ENCODE measurements around the gene BANF2.

The BANF2 gene

GRCh38 chr20:17741220-17741619 is 41.5 kb downstream of the BANF2 start:
- H3K14ac ChIP-seq (ENCODE audit: low read length in 2 of 2), result no peak overlapping the region
- no peak overlapping the region for H3K23ac ChIP-seq (ENCODE audit: low read length in 2 of 2)
- no peak overlapping the region for H2AFZ ChIP-seq (ENCODE audit: low read depth, low read length)
- H2BK12ac ChIP-seq (ENCODE audit: low read length in 2 of 2), result no peak overlapping the region
- no peak overlapping the region for H4K91ac ChIP-seq (ENCODE audit: low read length)
- H3K4me1 ChIP-seq (ENCODE audit: control insufficient read depth, insufficient read depth, low read depth, low read length), result no peaks in the 10 kb centered on the region
- no peak overlapping the region for H3K18ac ChIP-seq (ENCODE audit: low read depth in 1 of 2, low read length in 2 of 2)
- no peak for DNase-seq
- H3K9ac ChIP-seq (ENCODE audit: low read length), result no peak overlapping the region
- no peaks in the 10 kb centered on the region for H3K79me1 ChIP-seq (replicated peaks; ENCODE audit: low read length, poor library complexity, severe bottlenecking)
- H3K4me3 ChIP-seq (ENCODE audit: insufficient read depth in 1 of 2, low read depth in 1 of 2, low read length in 2 of 2), result no peak overlapping the region
- H3K36me3 ChIP-seq (ENCODE audit: control insufficient read depth in 1 of 2, insufficient read depth in 2 of 2, low read depth in 1 of 2, low read length in 2 of 2), result no peaks in the 10 kb centered on the region
- H3K27ac ChIP-seq (ENCODE audit: low read length, poor library complexity, severe bottlenecking), result no peak overlapping the region
- H3K9me3 ChIP-seq (ENCODE audit: control insufficient read depth, low read length), result peaks cover 7% of the 10 kb centered on the region
- no peak overlapping the region for H2AK5ac ChIP-seq (ENCODE audit: low read length, severe bottlenecking)
- 94% methylated on average over 5 of the region's 5 CpGs for WGBS
- no peak overlapping the region for H2BK15ac ChIP-seq (ENCODE audit: low read depth, poor library complexity, severe bottlenecking)
- no peak overlapping the region for H2BK5ac ChIP-seq (ENCODE audit: low read depth, low read length, poor library complexity, severe bottlenecking)
- H4K8ac ChIP-seq (ENCODE audit: low read length), result no peak overlapping the region
- H2BK120ac ChIP-seq (ENCODE audit: low read depth, low read length), result no peak overlapping the region
- no peak overlapping the region for H3K4ac ChIP-seq (ENCODE audit: low read depth in 1 of 2, low read length in 2 of 2)
- no peak overlapping the region for H3K4me2 ChIP-seq (ENCODE audit: low read length, poor library complexity, severe bottlenecking)
- H3K27me3 ChIP-seq (ENCODE audit: control insufficient read depth in 1 of 2, insufficient read depth in 1 of 2, low read length in 2 of 2), result no peaks in the 10 kb centered on the region

DNA sequence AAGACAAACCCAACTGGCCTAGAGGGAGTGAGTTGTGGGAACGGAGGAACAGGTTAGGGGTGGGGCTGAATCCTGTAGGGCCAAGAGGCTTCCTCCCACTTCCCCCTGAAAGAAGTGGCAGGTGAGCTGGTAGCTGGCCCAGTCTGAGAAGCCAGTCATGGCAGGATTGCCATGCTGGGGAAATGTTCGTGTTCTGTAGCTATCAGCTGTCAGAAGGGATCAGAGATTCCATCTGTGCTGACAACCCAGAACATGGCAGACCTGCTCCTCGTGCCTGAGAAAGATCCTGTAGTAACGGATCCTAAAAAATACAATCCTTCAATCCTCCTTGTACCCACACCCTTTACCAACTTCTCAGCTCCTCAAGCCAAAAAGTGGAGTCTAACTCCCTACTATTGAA is 43.0 kb downstream of the BANF2 start:
- Histone ChIP-seq H3K14ac (ENCODE audit: low read length in 2 of 2) (no peak overlapping the region), H3K23ac (ENCODE audit: low read length in 2 of 2) (no peak overlapping the region), H4K8ac (ENCODE audit: low read length) (no peak overlapping the region), H3K36me3 (ENCODE audit: control insufficient read depth in 1 of 2, insufficient read depth in 2 of 2, low read depth in 1 of 2, low read length in 2 of 2) (no peaks in the 10 kb centered on the region), H3K4me2 (ENCODE audit: low read length, poor library complexity, severe bottlenecking) (no peak overlapping the region), H2AK5ac (ENCODE audit: low read length, severe bottlenecking) (no peak overlapping the region), H3K18ac (ENCODE audit: low read depth in 1 of 2, low read length in 2 of 2) (no peak overlapping the region), H4K91ac (ENCODE audit: low read length) (no peak overlapping the region), H3K27me3 (ENCODE audit: control insufficient read depth in 1 of 2, insufficient read depth in 1 of 2, low read length in 2 of 2) (no peaks in the 10 kb centered on the region), H3K9me3 (ENCODE audit: control insufficient read depth, low read length) (peaks cover 7% of the 10 kb centered on the region), H2AFZ (ENCODE audit: low read depth, low read length) (no peak overlapping the region), H3K4me3 (ENCODE audit: insufficient read depth in 1 of 2, low read depth in 1 of 2, low read length in 2 of 2) (no peak overlapping the region), H3K4me1 (ENCODE audit: control insufficient read depth, insufficient read depth, low read depth, low read length) (peaks cover 8% of the 10 kb centered on the region), H3K4ac (ENCODE audit: low read depth in 1 of 2, low read length in 2 of 2) (no peak overlapping the region), H3K27ac (ENCODE audit: low read length, poor library complexity, severe bottlenecking) (no peak overlapping the region), H2BK120ac (ENCODE audit: low read depth, low read length) (no peak overlapping the region), H2BK15ac (ENCODE audit: low read depth, poor library complexity, severe bottlenecking) (no peak overlapping the region), H3K79me1 (replicated peaks; ENCODE audit: low read length, poor library complexity, severe bottlenecking) (no peaks in the 10 kb centered on the region), H3K9ac (ENCODE audit: low read length) (no peak overlapping the region), H2BK12ac (ENCODE audit: low read length in 2 of 2) (no peak overlapping the region), H2BK5ac (ENCODE audit: low read depth, low read length, poor library complexity, severe bottlenecking) (no peak overlapping the region)
- 67% methylated on average over 4 of the region's 4 CpGs for WGBS
- no peak for DNase-seq

- Histone ChIP-seq H3K9me3 (ENCODE audit: control insufficient read depth, low read length) (peaks cover 2% of the 10 kb centered on the region), H4K91ac (ENCODE audit: low read length) (no peak overlapping the region), H2AK5ac (ENCODE audit: low read length, severe bottlenecking) (no peak overlapping the region), H3K14ac (ENCODE audit: low read length in 2 of 2) (no peak overlapping the region), H3K36me3 (ENCODE audit: control insufficient read depth in 1 of 2, insufficient read depth in 2 of 2, low read depth in 1 of 2, low read length in 2 of 2) (no peaks in the 10 kb centered on the region), H3K4me3 (ENCODE audit: insufficient read depth in 1 of 2, low read depth in 1 of 2, low read length in 2 of 2) (no peak overlapping the region), H3K9ac (ENCODE audit: low read length) (no peak overlapping the region), H2BK120ac (ENCODE audit: low read depth, low read length) (no peak overlapping the region), H3K27ac (ENCODE audit: low read length, poor library complexity, severe bottlenecking) (no peak overlapping the region), H3K27me3 (ENCODE audit: control insufficient read depth in 1 of 2, insufficient read depth in 1 of 2, low read length in 2 of 2) (no peaks in the 10 kb centered on the region), H2BK15ac (ENCODE audit: low read depth, poor library complexity, severe bottlenecking) (no peak overlapping the region), H3K4me1 (ENCODE audit: control insufficient read depth, insufficient read depth, low read depth, low read length) (peaks cover 10% of the 10 kb centered on the region), H3K23ac (ENCODE audit: low read length in 2 of 2) (no peak overlapping the region), H2AFZ (ENCODE audit: low read depth, low read length) (no peak overlapping the region), H2BK12ac (ENCODE audit: low read length in 2 of 2) (no peak overlapping the region), H3K4ac (ENCODE audit: low read depth in 1 of 2, low read length in 2 of 2) (no peak overlapping the region), H3K4me2 (ENCODE audit: low read length, poor library complexity, severe bottlenecking) (no peak overlapping the region), H3K79me1 (replicated peaks; ENCODE audit: low read length, poor library complexity, severe bottlenecking) (no peaks in the 10 kb centered on the region), H3K18ac (ENCODE audit: low read depth in 1 of 2, low read length in 2 of 2) (no peak overlapping the region), H4K8ac (ENCODE audit: low read length) (no peak overlapping the region), H2BK5ac (ENCODE audit: low read depth, low read length, poor library complexity, severe bottlenecking) (no peak overlapping the region)
- WGBS, result 96% methylated on average over 5 of the region's 6 CpGs
- no peak for DNase-seq
Observed at GRCh38 chr20:17743677-17744076, 43.9 kb downstream of the BANF2 start.

DNA sequence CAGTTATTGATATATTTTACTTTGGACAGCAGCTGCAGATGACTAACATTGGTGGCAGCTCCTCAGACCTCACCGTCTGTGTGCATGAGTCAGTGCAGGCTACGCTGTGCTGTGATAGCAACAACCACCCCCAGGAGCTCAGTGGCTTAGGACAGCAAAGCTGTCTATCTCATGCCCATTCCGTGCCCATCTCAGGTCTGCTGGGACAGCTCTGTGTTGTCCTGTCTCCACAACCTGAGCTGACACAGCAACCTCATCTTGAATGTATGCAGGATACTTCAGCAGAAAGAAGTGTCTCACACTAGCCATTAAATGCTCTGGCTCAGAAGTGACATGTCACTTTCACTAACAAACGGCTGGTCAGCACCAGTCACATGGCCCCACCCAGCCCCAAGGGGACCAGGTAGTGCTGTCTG is 47.7 kb downstream of the BANF2 start:
- H3K9ac ChIP-seq (ENCODE audit: low read length), result peak overlapping the region; percentile 68
- H3K4me2 ChIP-seq (ENCODE audit: low read length, poor library complexity, severe bottlenecking), result peak overlapping the region; percentile 13
- no peak overlapping the region for H2BK5ac ChIP-seq (ENCODE audit: low read depth, low read length, poor library complexity, severe bottlenecking)
- no peak overlapping the region for H2BK120ac ChIP-seq (ENCODE audit: low read depth, low read length)
- H3K36me3 ChIP-seq (ENCODE audit: control insufficient read depth in 1 of 2, insufficient read depth in 2 of 2, low read depth in 1 of 2, low read length in 2 of 2), result no peaks in the 10 kb centered on the region
- H4K91ac ChIP-seq (ENCODE audit: low read length), result no peak overlapping the region
- peak; percentile 90 for DNase-seq
- H3K4me1 ChIP-seq (ENCODE audit: control insufficient read depth, insufficient read depth, low read depth, low read length), result peaks cover 10% of the 10 kb centered on the region
- H3K27me3 ChIP-seq (ENCODE audit: control insufficient read depth in 1 of 2, insufficient read depth in 1 of 2, low read length in 2 of 2), result no peaks in the 10 kb centered on the region
- H3K18ac ChIP-seq (ENCODE audit: low read depth in 1 of 2, low read length in 2 of 2), result peak overlapping the region; percentile 72 to 74
- no peak overlapping the region for H2AFZ ChIP-seq (ENCODE audit: low read depth, low read length)
- no peaks in the 10 kb centered on the region for H3K9me3 ChIP-seq (ENCODE audit: control insufficient read depth, low read length)
- no peak overlapping the region for H3K4ac ChIP-seq (ENCODE audit: low read depth in 1 of 2, low read length in 2 of 2)
- no peak overlapping the region for H3K23ac ChIP-seq (ENCODE audit: low read length in 2 of 2)
- H4K8ac ChIP-seq (ENCODE audit: low read length), result peak overlapping the region; percentile 8
- H3K27ac ChIP-seq (ENCODE audit: low read length, poor library complexity, severe bottlenecking), result peak overlapping the region; percentile 48
- H3K4me3 ChIP-seq (ENCODE audit: insufficient read depth in 1 of 2, low read depth in 1 of 2, low read length in 2 of 2), result peak overlapping the region in 1 of 2 experiments; percentile 52
- H3K79me1 ChIP-seq (replicated peaks; ENCODE audit: low read length, poor library complexity, severe bottlenecking), result no peaks in the 10 kb centered on the region
- H2BK15ac ChIP-seq (ENCODE audit: low read depth, poor library complexity, severe bottlenecking), result no peak overlapping the region
- H2BK12ac ChIP-seq (ENCODE audit: low read length in 2 of 2), result peak overlapping the region; percentile 42 to 68
- H3K14ac ChIP-seq (ENCODE audit: low read length in 2 of 2), result peak overlapping the region in 1 of 2 experiments; percentile 81
- peak overlapping the region; percentile 93 for H2AK5ac ChIP-seq (ENCODE audit: low read length, severe bottlenecking)
- WGBS, result 12% methylated on average over 3 of the region's 4 CpGs

Data from mesenchymal stem cell (in vitro differentiated cells and primary cell).